GM21447 (cell line): ENCODE results near the gene DPY30.
A peak's percentile ranks its signal among the peaks of the same experiment; 100 is the strongest.

Experiments
- ATAC-seq: cut with Tn5 transposase; IDR thresholded peaks from one replicate; pipeline ENCODE4 v1.9.1; 2021; ENCODE audit not compliant: unreplicated experiment

DPY30 gene

GRCh38 chr2:32010280-32010669 lies 29.3 kb downstream of the DPY30 start:
- ATAC-seq, result peak; percentile 53

GRCh38 chr2:32009516-32010256 lies 29.9 kb downstream of the DPY30 start:
- peak; percentile 23 for ATAC-seq

GRCh38 chr2:32008805-32009515 lies 30.6 kb downstream of the DPY30 start:
- ATAC-seq, result peak; percentile 1

- no peak for ATAC-seq
Observed at GRCh38 chr2:32007121-32007391, 32.5 kb downstream of the DPY30 start.

GRCh38 chr2:32005371-32005976 lies 34.1 kb downstream of the DPY30 start:
- ATAC-seq, result no peak

GRCh38 chr2:32003791-32004190 lies 35.8 kb downstream of the DPY30 start:
- ATAC-seq, result no peak

GRCh38 chr2:32002406-32002805 lies 37.2 kb downstream of the DPY30 start:
- ATAC-seq, result no peak

GRCh38 chr2:31999438-31999837 lies 40.2 kb downstream of the DPY30 start:
- no peak for ATAC-seq

GRCh38 chr2:31998731-31999383 lies 40.7 kb downstream of the DPY30 start:
- ATAC-seq, result no peak

GRCh38 chr2:31997653-31998052 lies 42.0 kb downstream of the DPY30 start:
- ATAC-seq, result no peak

GRCh38 chr2:31996571-31997150 lies 42.9 kb downstream of the DPY30 start:
- no peak for ATAC-seq

- ATAC-seq, result no peak
Observed at GRCh38 chr2:31992934-31993333, 46.7 kb downstream of the DPY30 start.

GRCh38 chr2:31992025-31992579 lies 47.5 kb downstream of the DPY30 start:
- ATAC-seq, result no peak

GRCh38 chr2:31989946-31990345 lies 49.7 kb downstream of the DPY30 start:
- ATAC-seq, result no peak

- ATAC-seq, result no peak
Observed at GRCh38 chr2:31987454-31988220, 52.0 kb downstream of the DPY30 start.

- no peak for ATAC-seq
Observed at GRCh38 chr2:31986906-31987305, 52.7 kb downstream of the DPY30 start.

- no peak for ATAC-seq
Observed at GRCh38 chr2:31983762-31984467, 55.7 kb downstream of the DPY30 start.

GRCh38 chr2:31980674-31981356 lies 58.8 kb downstream of the DPY30 start:
- peak; percentile 99 for ATAC-seq

GRCh38 chr2:31979956-31980355 lies 59.6 kb downstream of the DPY30 start:
- ATAC-seq, result no peak
